Activated CD8-positive, alpha-beta memory T cell treated with anti-CD3 and anti-CD28 coated beads, Interleukin-2, amount 50 U/mL, for 24 hours (primary cell): ENCODE measurements around the gene HINT2.

ENCODE experiments used
- DNase-seq: peaks from one replicate; pipeline ENCODE4 v3.0.0-alpha.2; 2020; ENCODE audit errors: extremely low read depth

HINT2 gene

DNA sequence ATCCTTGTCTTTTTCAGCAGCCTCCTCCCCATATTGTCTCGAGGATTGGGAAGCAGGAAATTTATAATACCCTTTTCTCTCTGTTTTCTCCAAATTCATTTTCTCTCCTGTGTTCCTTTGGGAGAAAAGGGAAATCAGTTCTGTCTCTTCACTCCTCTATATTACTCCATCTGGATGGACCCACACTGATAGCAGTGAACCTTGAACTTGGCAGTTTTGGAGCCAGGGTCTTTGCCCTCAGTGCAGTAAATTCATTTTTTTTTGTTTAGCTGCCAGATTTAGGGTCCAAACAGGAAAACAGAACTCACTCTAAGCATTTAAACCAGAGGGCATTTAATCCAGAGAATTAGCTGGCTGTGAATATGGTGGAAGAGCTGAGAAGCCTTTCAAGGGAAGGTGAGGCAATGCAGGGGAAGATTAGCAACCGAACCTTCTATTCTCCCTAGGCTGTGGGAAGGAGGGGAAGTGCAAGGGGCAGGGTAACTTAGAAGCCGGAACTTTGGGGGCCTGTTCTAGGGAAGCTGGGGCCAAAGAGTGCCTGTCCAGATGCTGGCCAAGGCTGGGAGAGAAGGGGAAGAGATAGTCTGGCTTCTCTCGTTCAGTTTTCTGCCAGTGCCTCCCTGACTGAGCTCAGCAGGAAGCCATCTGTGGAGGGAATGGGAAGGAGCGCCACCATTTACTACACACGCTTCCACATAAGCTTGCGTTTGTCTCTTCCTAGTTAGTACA lies 39.8 kb downstream of the HINT2 start:
- no peak for DNase-seq

DNA sequence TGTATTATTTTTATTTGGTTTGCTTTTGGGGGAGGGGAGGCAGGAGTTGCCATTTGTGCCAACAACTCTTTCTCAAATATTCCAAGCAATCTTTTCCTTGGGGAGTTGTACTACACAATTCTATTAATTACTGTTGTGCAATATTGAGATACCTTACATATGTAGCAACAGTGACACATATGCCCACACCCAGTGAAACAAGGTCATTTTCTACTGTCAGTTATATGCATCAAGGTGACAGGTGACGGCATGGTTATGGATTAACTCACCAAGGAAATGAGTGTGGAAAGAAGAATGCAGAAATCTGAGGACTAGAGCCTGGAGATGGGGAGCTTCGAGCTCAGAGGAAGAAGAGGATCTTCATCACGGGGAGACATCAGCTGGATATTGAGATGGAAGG lies 42.9 kb downstream of the HINT2 start:
- no peak for DNase-seq

DNA sequence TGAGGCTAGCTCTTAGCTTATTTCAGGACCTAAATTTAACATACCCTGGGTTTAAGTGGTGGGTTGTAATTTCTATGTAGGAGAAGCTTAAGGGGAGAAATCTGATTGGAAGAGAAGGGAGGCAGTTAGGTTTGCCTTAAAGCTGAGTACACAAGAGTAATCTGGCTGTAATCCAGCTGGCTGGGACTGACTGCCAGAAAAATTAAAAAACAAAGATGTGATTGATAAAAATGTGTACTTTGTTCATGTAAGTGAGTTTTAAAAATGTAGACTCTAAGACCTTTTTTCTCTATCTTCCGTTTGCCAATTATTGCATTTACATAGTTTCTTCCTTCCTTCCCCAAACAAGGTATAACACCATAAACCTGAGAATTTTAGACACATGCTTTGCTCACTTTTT lies 43.3 kb downstream of the HINT2 start:
- DNase-seq: no peak

DNA sequence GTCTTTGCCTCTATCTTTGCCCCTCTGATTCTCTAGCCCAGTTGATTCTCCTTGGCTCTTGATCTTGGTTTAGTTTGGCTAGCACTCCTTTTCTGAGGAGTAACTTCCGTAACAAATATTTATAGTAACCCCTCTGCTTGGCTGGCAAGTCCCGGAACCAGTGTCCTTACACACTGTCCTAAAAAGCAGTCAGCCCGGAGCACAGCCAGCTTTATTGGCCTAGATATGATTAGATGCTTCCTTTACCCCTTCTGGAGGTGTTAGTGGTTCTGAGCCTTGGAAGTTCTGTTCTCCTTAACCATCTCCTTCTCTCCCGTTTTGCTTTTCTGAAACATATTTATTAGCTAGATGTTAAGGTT lies 43.8 kb downstream of the HINT2 start:
- no peak for DNase-seq

DNA sequence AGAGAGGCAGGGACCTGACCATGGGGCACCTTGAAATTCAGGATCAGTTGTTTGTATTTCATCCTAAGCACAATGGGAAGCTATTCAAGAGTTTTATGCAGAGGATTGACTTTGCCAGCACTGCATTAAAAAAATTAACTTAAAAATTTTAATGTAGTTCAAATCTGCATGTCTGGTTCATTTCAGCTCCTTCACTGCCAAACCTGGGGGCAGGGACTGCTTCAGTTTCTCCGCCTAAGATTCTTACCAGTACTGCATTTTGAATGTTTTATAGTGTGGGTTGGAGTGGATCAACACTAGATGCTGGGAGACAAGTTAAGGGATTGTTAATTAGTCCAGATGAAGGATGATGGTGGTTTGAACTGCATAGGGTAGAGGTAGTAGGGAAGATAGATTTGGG lies 45.1 kb downstream of the HINT2 start:
- no peak for DNase-seq

DNA sequence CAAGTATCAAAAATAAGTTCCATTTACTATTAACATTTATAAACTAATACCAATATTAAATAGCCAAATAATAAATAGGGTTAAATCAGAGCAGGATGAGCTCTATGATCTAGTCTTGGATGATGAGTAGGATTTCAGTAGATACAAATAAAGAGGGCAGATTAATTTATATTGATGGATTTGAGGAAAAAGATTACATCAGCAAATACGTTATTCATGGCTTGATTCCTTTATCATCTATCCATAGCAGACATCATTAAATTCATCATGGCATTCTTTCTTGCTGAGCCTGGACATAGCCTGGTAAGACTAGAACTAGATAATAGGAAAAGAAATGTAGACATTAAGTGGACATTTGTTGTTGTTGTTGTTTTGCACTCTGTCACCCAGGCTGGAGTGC lies 47.4 kb downstream of the HINT2 start:
- DNase-seq: no peak

DNA sequence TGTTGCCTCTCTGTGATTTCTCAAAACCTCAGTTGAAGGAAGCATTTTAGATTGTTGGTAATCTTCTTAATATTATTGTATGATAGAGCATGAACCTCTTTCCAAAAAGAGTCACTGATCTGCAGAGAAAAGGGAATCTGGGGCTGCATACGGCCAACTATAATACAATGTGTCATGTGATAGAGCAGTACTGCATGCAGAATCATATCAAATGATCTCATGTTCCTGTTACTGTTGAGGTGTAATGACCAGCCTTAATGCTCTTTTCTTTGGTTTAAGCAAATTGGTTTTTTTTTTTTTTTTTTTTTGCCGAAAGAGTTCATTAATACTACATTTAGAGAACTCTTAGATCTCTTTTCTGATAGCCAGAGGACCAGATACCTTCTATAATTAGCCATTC lies 47.8 kb downstream of the HINT2 start:
- DNase-seq: no peak

DNA sequence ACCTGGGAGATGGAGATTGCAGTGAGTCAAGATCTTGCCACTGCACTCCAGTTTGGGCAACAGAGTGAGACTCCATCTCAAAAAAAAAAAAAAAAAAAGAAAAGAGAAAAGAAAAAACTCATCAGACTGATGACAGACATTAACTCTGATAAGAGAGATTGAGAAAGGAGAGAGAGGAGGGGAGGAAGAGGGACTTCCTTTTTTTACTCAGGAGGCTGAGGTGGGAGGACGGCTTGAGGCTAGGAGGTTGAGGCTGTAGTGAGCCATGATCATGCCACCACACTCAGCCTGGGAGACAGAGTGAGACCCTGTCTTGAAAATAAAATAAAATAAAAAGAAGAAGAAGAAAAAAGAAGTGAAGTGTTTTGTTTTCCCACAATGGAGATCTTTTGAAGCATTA lies 51.0 kb downstream of the HINT2 start:
- DNase-seq: no peak

DNA sequence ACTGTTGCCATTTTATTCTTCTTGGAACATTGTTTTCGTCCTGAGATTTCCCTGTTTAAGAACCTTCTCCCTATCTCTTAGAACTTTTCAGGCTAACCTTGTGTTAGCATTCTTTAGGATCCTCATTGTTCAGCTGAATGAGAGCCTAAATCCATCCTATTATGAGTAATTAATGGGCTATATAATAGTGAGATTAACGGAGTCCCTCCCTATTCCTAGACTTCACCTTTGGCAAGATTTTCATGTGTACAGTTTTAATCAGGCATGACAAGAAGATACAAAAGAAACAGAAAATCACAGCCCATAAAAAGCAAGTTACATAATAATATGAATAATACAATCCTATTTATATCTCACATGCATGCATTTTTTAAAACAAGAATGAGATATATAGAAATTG lies 51.7 kb downstream of the HINT2 start:
- DNase-seq: no peak
